H1 (cell line): ENCODE data around the gene SERGEF. TPM values are rescaled to one million over a fixed set of nuclear protein-coding genes. Genes with fewer than 3 reads are reported as not detected.

ENCODE experiments used
- CTCF ChIA-PET: fragments of 300-600 bp; sonication (Branson Sonifier 250); formaldehyde crosslinking; loops from one replicate; lab custom pipeline; 2021; ENCODE audit not compliant: partially characterized antibody; lab: Charles Lee
- POLR2A ChIA-PET: fragments of 300-600 bp; sonication (Branson Sonifier 250); formaldehyde crosslinking; loops from one replicate; lab custom pipeline; 2021; ENCODE audit warnings: inconsistent platforms; ENCODE audit not compliant: partially characterized antibody; lab: Charles Lee
- DNase-seq, 2 experiments: peaks; one replicate each; pipeline versions ENCODE4 v3.0.0 to v3.0.0-alpha.2; 2010 to 2022; ENCODE audit warnings: low spot score in 2 of 2, low read depth in 1 of 2, mixed read lengths in 1 of 2
- FAIRE-seq: peaks from 2 replicates; lab custom pipeline; 2011; peaks lifted over from hg19 to GRCh38; lab: Jason Lieb, UNC
- H2AFZ ChIP-seq: 2 replicates; pipeline ENCODE4 v1.8.1; 2012; ENCODE audit warnings: low read length, inconsistent platforms
- H2AK5ac ChIP-seq: 2 replicates; pipeline ENCODE4 v1.6.1; 2013; ENCODE audit warnings: low read depth, low read length
- H2BK120ac ChIP-seq: replicated peaks from 2 replicates; pipeline ENCODE3; 2013; ENCODE audit warnings: low read depth, low read length, inconsistent platforms
- H2BK12ac ChIP-seq: 2 replicates; pipeline ENCODE4 v1.6.1; 2013; ENCODE audit warnings: low read depth, low read length
- H2BK15ac ChIP-seq: 2 replicates; pipeline ENCODE4 v1.6.1; 2013; ENCODE audit warnings: low read length
- H2BK20ac ChIP-seq: 2 replicates; pipeline ENCODE4 v1.6.1; 2013; ENCODE audit warnings: low read length
- H2BK5ac ChIP-seq: 2 replicates; pipeline ENCODE4 v1.6.1; 2013; ENCODE audit warnings: low read depth, low read length
- H3K14ac ChIP-seq: 2 replicates; pipeline ENCODE4 v1.6.1; 2013; ENCODE audit warnings: inconsistent platforms; ENCODE audit not compliant: insufficient read length
- H3K18ac ChIP-seq: 2 replicates; pipeline ENCODE4 v1.6.1; 2013; ENCODE audit warnings: low read length; ENCODE audit errors: extremely low read depth
- H3K23ac ChIP-seq: 2 replicates; pipeline ENCODE4 v1.6.1; 2013; ENCODE audit warnings: inconsistent platforms; ENCODE audit not compliant: insufficient read length
- H3K23me2 ChIP-seq: 2 replicates; pipeline ENCODE4 v1.6.1; 2013; ENCODE audit warnings: low read depth, low read length
- H3K27ac ChIP-seq: 2 replicates; pipeline ENCODE4 v1.6.1; 2011; ENCODE audit warnings: low read depth, low read length, inconsistent platforms
- H3K27me3 ChIP-seq, 4 experiments: replicated peaks in 1 of 4; 1 replicate in 1 of 4; 2 replicates in 3 of 4; pipeline versions ENCODE4 v1.6.1 to v1.8.1; 2011 to 2013; ENCODE audit warnings: low read length in 3 of 4, mild to moderate bottlenecking in 3 of 4, inconsistent platforms in 2 of 4, mixed read lengths in 2 of 4, moderate library complexity in 1 of 4; ENCODE audit not compliant: control insufficient read depth in 3 of 4, insufficient read depth in 3 of 4; ENCODE audit errors: extremely low read depth in 1 of 4
- H3K36me3 ChIP-seq, 4 experiments: 2 replicates each; pipeline versions ENCODE4 v1.6.1 to v1.8.1; 2011 to 2013; ENCODE audit warnings: mild to moderate bottlenecking in 4 of 4, low read length in 3 of 4, moderate library complexity in 2 of 4, control low read depth in 1 of 4, inconsistent platforms in 1 of 4; ENCODE audit not compliant: insufficient read depth in 4 of 4, control insufficient read depth in 2 of 4
- H3K4ac ChIP-seq: replicated peaks from 2 replicates; pipeline ENCODE3; 2013; ENCODE audit warnings: low read length, low read depth, mixed read lengths, inconsistent platforms; ENCODE audit not compliant: insufficient read length
- H3K4me1 ChIP-seq, 4 experiments: replicated peaks in 1 of 4; 1 replicate in 1 of 4; 2 replicates in 3 of 4; pipeline versions ENCODE4 v1.6.1 to v1.8.1; 2011 to 2013; ENCODE audit warnings: low read length in 3 of 4, inconsistent platforms in 2 of 4, mixed read lengths in 1 of 4; ENCODE audit not compliant: insufficient read depth in 4 of 4, control insufficient read depth in 3 of 4
- H3K4me2 ChIP-seq, 2 experiments: 2 replicates each; pipeline versions ENCODE4 v1.6.1 to v1.8.1; 2011 to 2013; ENCODE audit warnings: low read depth in 2 of 2, low read length in 2 of 2, control low read depth in 1 of 2, inconsistent platforms in 1 of 2, mild to moderate bottlenecking in 1 of 2; ENCODE audit not compliant: insufficient read depth in 1 of 2
- H3K4me3 ChIP-seq, 4 experiments: fragments of 200-600, 300-600 bp in 1 of 4; sonication (generic), shearing (Covaris generic), sonication (Bioruptor Twin) in 1 of 4; 2 replicates each; pipeline versions ENCODE4 v1.5.1 to v1.8.1; 2011 to 2016; ENCODE audit warnings: low read length in 4 of 4, low read depth in 3 of 4, control low read depth in 2 of 4, inconsistent platforms in 2 of 4, mild to moderate bottlenecking in 2 of 4, mixed read lengths in 1 of 4, moderate library complexity in 1 of 4; ENCODE audit not compliant: insufficient read depth in 2 of 4; ENCODE audit errors: extremely low read depth in 1 of 4
- H3K56ac ChIP-seq: replicated peaks from 2 replicates; pipeline ENCODE3; 2013; ENCODE audit warnings: low read depth, mild to moderate bottlenecking, mixed read lengths, low read length, inconsistent platforms; ENCODE audit not compliant: insufficient read length
- H3K79me1 ChIP-seq: 2 replicates; pipeline ENCODE4 v1.6.1; 2013; ENCODE audit warnings: low read depth, low read length, control low read depth
- H3K79me2 ChIP-seq, 2 experiments: 2 replicates each; pipeline versions ENCODE4 v1.6.1 to v1.8.1; 2012 to 2013; ENCODE audit warnings: low read length in 2 of 2, mild to moderate bottlenecking in 2 of 2, inconsistent platforms in 1 of 2; ENCODE audit not compliant: insufficient read depth in 2 of 2, control insufficient read depth in 1 of 2
- H3K9ac ChIP-seq, 4 experiments: replicated peaks in 1 of 4; 1 replicate in 1 of 4; 2 replicates in 3 of 4; pipeline versions ENCODE4 v1.6.1 to v1.8.1; 2011 to 2013; ENCODE audit warnings: low read depth in 3 of 4, low read length in 3 of 4, control low read depth in 2 of 4, mild to moderate bottlenecking in 2 of 4, moderate library complexity in 2 of 4, inconsistent platforms in 1 of 4; ENCODE audit errors: extremely low read depth in 1 of 4
- H3K9me3 ChIP-seq, 2 experiments: 2 replicates each; pipeline versions ENCODE4 v1.6.1 to v1.8.1; 2012 to 2013; ENCODE audit warnings: mild to moderate bottlenecking in 2 of 2, moderate library complexity in 2 of 2, control low read depth in 1 of 2, inconsistent platforms in 1 of 2, low read depth in 1 of 2, low read length in 1 of 2, mixed read lengths in 1 of 2; ENCODE audit not compliant: insufficient read depth in 2 of 2
- H4K20me1 ChIP-seq, 2 experiments: replicated peaks in 1 of 2; 2 replicates each; pipeline versions ENCODE3 to v1.8.1; 2011 to 2013; ENCODE audit warnings: inconsistent platforms in 2 of 2, low read length in 2 of 2, mild to moderate bottlenecking in 1 of 2; ENCODE audit not compliant: insufficient read depth in 2 of 2, control insufficient read depth in 1 of 2
- H4K5ac ChIP-seq: 2 replicates; pipeline ENCODE4 v1.6.1; 2013; ENCODE audit warnings: low read length, low read depth, mixed read lengths, inconsistent platforms; ENCODE audit not compliant: insufficient read length
- H4K8ac ChIP-seq: 2 replicates; pipeline ENCODE4 v1.8.0; 2013; ENCODE audit warnings: mild to moderate bottlenecking, moderate library complexity, low read length, inconsistent platforms; ENCODE audit not compliant: insufficient read depth; ENCODE audit errors: extremely low read depth
- H4K91ac ChIP-seq: replicated peaks from 2 replicates; pipeline ENCODE3; 2013; ENCODE audit warnings: low read length, mixed read lengths, inconsistent platforms; ENCODE audit not compliant: insufficient read length
- BRCA1 ChIP-seq: IDR thresholded peaks from 2 replicates; pipeline ENCODE4 v1.6.1; 2012; ENCODE audit warnings: low read depth, low read length, improper control_type of control experiment
- WGBS, 2 experiments: shearing (Covaris generic) in 1 of 2; methylation state at CpG; one replicate each; pipeline versions ENCODE4 v1.1.6 to v1.1.7; 2013 to 2015; ENCODE audit warnings: low lambda C conversion rate in 2 of 2, mixed read lengths in 2 of 2, inconsistent platforms in 1 of 2, low coverage in 1 of 2, missing lambda C conversion rate in 1 of 2; ENCODE audit not compliant: insufficient replicate concordance in 2 of 2, insufficient coverage in 1 of 2, insufficient read length in 1 of 2; ENCODE audit errors: extremely low coverage in 1 of 2, missing lambda C conversion rate in 1 of 2; 5-methylcytosine and 5-hydroxymethylcytosine counted together
- polyA plus RNA-seq, 7 experiments: library from polyadenylated mRNA; depleted of rRNA in 3 of 7; stranded (reverse) in 5 of 7; unstranded in 2 of 7; fragments of >200 nt in 5 of 7; fragments of 200-250 nt in 2 of 7; gene quantifications; 1 replicate in 5 of 7; 2 replicates in 1 of 7; 4 replicates in 1 of 7; pipeline versions ENCODE4 v1.2.1 to v1.2.3, GENCODE V29; 2011 to 2013; ENCODE audit warnings: missing spikeins in 2 of 7, mixed read lengths in 2 of 7
- total RNA-seq: library from RNA; stranded (reverse); fragmentation: NEBNext Ultra II Directional; extraction: Animal tissue kit (Norgen Biotek cat#: 25700); gene quantifications from 2 replicates; pipeline ENCODE4 v1.2.1, GENCODE V29; 2021
- TF ChIP-seq, protein P1 (sequence below), 3 experiments: IDR thresholded peaks; 1 replicate in 2 of 3; 2 replicates in 1 of 3; pipeline versions ENCODE4 v1.5.1 to v1.6.1; 2011; ENCODE audit warnings: low read length in 3 of 3, mild to moderate bottlenecking in 3 of 3, inconsistent platforms in 2 of 3, low read depth in 1 of 3, moderate library complexity in 1 of 3; ENCODE audit not compliant: insufficient read depth in 1 of 3; ENCODE audit errors: control extremely low read depth in 1 of 3

The SERGEF gene
- total and polyA plus RNA-seq, 2 of the 8 experiments (the other 6 are each of a cell fraction or from before 2014, with no cell fraction given), result 16.6 to 28.8 TPM

DNA sequence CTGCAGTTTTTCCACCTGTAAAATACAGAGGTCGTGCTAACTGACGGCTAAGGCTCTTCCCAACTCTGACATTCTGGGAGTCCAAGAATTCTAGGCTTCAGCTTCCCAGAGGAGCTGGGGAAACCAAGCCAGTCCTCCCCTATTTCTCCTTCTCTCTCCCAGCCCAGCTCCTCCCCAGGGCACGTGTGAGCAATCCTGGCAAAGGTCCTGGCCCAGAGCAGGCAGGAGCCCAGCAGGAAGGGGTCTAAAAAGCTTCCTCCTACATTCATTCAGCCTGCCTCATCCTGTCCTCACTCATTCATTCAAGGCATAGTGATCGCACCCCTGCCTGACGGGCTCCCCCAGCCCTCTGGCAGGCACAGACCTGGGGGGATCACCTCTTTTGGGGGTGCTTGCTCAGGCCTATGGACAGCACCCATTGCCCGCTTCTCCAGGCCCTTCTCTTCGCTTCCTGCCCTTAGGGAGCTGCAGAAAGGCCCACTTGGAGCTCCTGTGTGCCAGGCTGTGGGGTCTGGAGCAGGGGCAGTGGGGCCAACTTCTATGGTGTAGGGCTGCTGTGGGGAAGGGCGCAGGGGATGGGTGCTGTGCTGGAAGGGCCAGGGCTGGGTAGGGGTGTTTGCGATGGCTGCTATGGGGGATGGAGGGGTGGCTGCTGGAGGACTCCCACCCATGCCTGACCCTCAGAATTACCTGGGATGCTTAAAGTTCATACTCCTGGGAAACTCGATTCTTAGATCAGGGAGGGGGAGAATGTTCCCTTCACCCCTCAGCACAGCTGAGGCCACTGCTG lies 268.5 kb downstream of the SERGEF start:
- Histone ChIP-seq H3K4me1 (peaks cover 0 to 1% (median 0%) of the 10 kb centered on the region in 4 experiments; a peak in 2 of 7 replicates), H2BK15ac (no peak overlapping the region), H3K79me2 (no peaks in the 10 kb centered on the region), H3K56ac (no peak overlapping the region), H2AK5ac (no peak overlapping the region), H4K8ac (no peak overlapping the region), H3K18ac (no peak overlapping the region), H4K91ac (no peak overlapping the region), H2AFZ (no peak overlapping the region), H3K27me3 (peaks cover 0 to 4% (median 0%) of the 10 kb centered on the region in 4 experiments; a peak in 2 of 7 replicates), H3K79me1 (no peaks in the 10 kb centered on the region), H3K9ac (no peak overlapping the region), H3K23ac (no peak overlapping the region), H4K20me1 (peaks cover 0 to 3% of the 10 kb centered on the region in 2 experiments), H3K4me3 (no peak overlapping the region), H3K14ac (no peak overlapping the region), H2BK120ac (no peak overlapping the region), H3K27ac (no peak overlapping the region), H3K23me2 (peaks cover 3% of the 10 kb centered on the region; the same call in 1 of the 2 replicates), H3K36me3 (no peaks in the 10 kb centered on the region), H3K9me3 (no peaks in the 10 kb centered on the region), H4K5ac (no peak overlapping the region), H2BK5ac (no peak overlapping the region; the same call in 1 of the 2 replicates), H2BK20ac (no peak overlapping the region), H3K4ac (no peak overlapping the region), H3K4me2 (no peak overlapping the region), H2BK12ac (no peak overlapping the region)
- no peak for DNase-seq
- no peak for TF ChIP-seq BRCA1
- TF ChIP-seq, protein P1, sequence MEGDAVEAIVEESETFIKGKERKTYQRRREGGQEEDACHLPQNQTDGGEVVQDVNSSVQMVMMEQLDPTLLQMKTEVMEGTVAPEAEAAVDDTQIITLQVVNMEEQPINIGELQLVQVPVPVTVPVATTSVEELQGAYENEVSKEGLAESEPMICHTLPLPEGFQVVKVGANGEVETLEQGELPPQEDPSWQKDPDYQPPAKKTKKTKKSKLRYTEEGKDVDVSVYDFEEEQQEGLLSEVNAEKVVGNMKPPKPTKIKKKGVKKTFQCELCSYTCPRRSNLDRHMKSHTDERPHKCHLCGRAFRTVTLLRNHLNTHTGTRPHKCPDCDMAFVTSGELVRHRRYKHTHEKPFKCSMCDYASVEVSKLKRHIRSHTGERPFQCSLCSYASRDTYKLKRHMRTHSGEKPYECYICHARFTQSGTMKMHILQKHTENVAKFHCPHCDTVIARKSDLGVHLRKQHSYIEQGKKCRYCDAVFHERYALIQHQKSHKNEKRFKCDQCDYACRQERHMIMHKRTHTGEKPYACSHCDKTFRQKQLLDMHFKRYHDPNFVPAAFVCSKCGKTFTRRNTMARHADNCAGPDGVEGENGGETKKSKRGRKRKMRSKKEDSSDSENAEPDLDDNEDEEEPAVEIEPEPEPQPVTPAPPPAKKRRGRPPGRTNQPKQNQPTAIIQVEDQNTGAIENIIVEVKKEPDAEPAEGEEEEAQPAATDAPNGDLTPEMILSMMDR (IDR thresholded peaks at IDR 0.05; ENCODE audit: control extremely low read depth in 1 of 3, insufficient read depth in 1 of 3, low read depth in 1 of 3, low read length in 3 of 3), result no peak
- no peak for FAIRE-seq
- CTCF ChIA-PET, result interaction anchor here (0.5 to 16.5 kb wide), 13 partner anchors 8 to 235 kb away, joined by 3 to 290 read pairs (median 7); partner anchors contain the start of genes KCNC1 and MYOD1
- POLR2A ChIA-PET, result no interaction called here
- WGBS, 2 experiments, result 80% methylated on average over 10 of the region's 10 CpGs; no CpG with 5 or more reads in 1 of the 2 experiments
